HL-60 (cell line): ENCODE results near the gene LYAR.

Experiments
- DNase-seq, 2 experiments: peaks; one replicate each; pipeline ENCODE4 v3.0.0-alpha.2; 2010 to 2020; ENCODE audit warnings: low read depth in 1 of 2, low spot score in 1 of 2
- H3K27ac ChIP-seq: fragments of 250-450 bp; sonication (Bioruptor Pico); replicated peaks from 2 replicates; pipeline ENCODE4 v1.5.1; 2020; ENCODE audit warnings: mild to moderate bottlenecking, moderate library complexity
- H3K27me3 ChIP-seq: fragments of 250-450 bp; sonication (Bioruptor Pico); 2 replicates; pipeline ENCODE4 v1.5.1; 2021; ENCODE audit warnings: mild to moderate bottlenecking, moderate library complexity; ENCODE audit not compliant: insufficient read depth, poor library complexity, severe bottlenecking
- H3K4me3 ChIP-seq: replicated peaks from 2 replicates; pipeline ENCODE4 v1.5.1; 2011; ENCODE audit warnings: mild to moderate bottlenecking, control low read depth, low read length; ENCODE audit not compliant: insufficient read depth
- CTCF ChIP-seq: IDR thresholded peaks from one replicate; pipeline ENCODE4 v1.5.1; 2011; ENCODE audit warnings: low read length, control low read depth, inconsistent platforms; ENCODE audit not compliant: insufficient read depth
- GABPA ChIP-seq: IDR thresholded peaks from 2 replicates; pipeline ENCODE4 v1.6.1; 2012; ENCODE audit warnings: low read depth
- POLR2AphosphoS5 ChIP-seq: IDR thresholded peaks from 2 replicates; pipeline ENCODE4 v1.6.1; 2012; ENCODE audit warnings: low read depth
- REST ChIP-seq: IDR thresholded peaks from 2 replicates; pipeline ENCODE4 v1.6.1; 2012; ENCODE audit warnings: low read depth; ENCODE audit not compliant: insufficient replicate concordance
- SPI1 ChIP-seq: IDR thresholded peaks from 2 replicates; pipeline ENCODE4 v1.6.1; 2012; ENCODE audit warnings: low read depth, mild to moderate bottlenecking, borderline replicate concordance

Gene LYAR

GRCh38 chr4:4233610-4234009, 56.3 kb downstream of the LYAR start:
- H3K27ac ChIP-seq, result no peak overlapping the region
- no peaks in the 10 kb centered on the region for H3K27me3 ChIP-seq
- TF ChIP-seq CTCF (no peak), GABPA (no peak), POLR2AphosphoS5 (no peak), SPI1 (no peak), REST (no peak)
- H3K4me3 ChIP-seq, result no peak overlapping the region
- no peak for DNase-seq

GRCh38 chr4:4228356-4228668, 61.6 kb downstream of the LYAR start:
- peaks cover 7% of the 10 kb centered on the region for H3K27me3 ChIP-seq

More at GRCh38 chr4:4228356-4228668, 61.6 kb downstream of the LYAR start:
- DNase-seq, result no peak
- TF ChIP-seq CTCF (no peak), REST (no peak), GABPA (no peak), POLR2AphosphoS5 (no peak), SPI1 (no peak)
- Histone ChIP-seq H3K4me3 (no peak overlapping the region), H3K27ac (no peak overlapping the region)
